NAMALWA (cell line): ENCODE results near the gene FAM149B1.
A peak's percentile ranks its signal among the peaks of the same experiment; 100 is the strongest.
"Not testable (repeated sequence)": the region's sequence is repeated elsewhere in the genome, so short reads cannot be mapped to it uniquely, and the experiment has no call there.

Source experiments
- DNase-seq: peaks from one replicate; pipeline ENCODE4 v3.0.0-alpha.2; 2015; ENCODE audit warnings: low spot score

FAM149B1 gene

DNA sequence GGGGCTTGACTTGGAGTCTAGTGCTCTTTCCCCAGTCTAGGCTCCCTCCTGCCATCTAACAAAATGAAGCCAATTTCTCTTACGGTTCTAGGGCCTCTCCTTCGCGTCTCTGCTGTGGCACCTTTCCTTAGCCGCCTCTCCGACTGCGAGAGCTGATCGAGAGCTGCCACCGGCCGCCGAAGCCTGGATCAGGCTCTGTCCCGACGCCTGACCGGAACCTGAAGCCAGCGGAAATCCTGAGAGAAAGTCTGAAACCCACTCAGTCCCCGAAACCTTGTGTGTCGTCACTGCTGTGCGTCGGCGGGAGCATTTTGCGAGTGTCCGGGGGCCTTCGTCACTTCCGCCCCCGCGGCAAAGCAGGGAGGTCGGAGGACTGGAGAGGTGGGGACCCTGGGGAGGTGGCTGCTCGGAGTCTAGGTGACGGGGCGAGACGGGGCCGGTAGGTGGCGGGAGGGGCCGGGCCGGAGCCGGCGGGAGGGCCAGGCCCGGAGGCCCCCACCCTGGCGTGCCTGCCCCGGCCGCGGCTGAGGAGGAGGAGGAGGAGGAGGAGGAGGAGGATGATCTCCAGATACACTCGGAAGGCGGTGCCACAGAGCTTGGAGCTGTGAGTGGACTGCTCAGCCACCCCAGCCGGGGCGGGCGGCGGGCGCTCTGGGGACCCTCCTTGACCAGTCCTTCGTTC lies at the start of gene FAM149B1, which contains the start of gene ECD:
Gene FAM149B1 (plus strand): TSS at position 337 of the 682 bp plus-strand sequence. CDS start 221 bp downstream, at position 558.
Gene ECD (minus strand): TSS at position 226 of the 682 bp plus-strand sequence. CDS start 4,071 bp downstream, outside the sequence.
- peak; percentile 93 for DNase-seq

DNA sequence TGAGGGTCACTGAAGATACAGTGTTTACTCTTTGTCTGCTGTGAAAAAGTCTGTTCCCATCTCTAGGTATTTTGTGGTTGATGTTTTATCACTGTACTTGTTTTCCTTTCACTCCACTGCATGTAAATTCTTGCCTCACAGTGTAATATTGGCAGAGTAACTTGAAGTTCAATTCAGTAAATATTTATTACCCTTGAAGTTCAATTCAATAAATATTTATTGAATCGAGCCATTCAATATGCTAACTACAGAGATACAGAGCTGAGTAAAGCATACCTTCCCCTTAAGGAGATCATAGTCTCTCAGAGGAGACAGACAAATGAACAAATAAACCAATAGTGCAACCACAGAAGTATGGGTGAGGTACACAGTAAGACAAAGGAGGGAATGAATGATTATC lies 48.5 kb upstream of the FAM149B1 start:
- DNase-seq, result no peak

DNA sequence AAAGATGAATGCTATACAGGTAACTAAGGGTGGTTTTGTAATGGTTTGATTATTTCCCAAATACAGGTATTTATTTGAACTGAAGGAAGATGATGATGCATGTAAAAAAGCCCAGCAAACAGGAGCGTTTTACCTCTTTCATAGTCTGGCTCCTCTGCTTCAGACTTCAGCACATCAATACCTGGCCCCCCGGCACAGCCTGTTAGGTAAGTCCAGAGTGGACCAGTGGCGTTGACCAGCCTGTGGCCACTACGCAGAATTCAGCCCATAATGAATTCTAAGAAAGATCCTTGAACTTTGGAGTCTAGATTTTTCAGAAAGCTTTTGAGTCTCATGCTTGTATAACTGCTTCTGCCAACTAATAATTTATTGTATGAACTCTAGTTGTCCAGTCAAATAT lies 48.0 kb upstream of the FAM149B1 start:
- DNase-seq, result no peak

DNA sequence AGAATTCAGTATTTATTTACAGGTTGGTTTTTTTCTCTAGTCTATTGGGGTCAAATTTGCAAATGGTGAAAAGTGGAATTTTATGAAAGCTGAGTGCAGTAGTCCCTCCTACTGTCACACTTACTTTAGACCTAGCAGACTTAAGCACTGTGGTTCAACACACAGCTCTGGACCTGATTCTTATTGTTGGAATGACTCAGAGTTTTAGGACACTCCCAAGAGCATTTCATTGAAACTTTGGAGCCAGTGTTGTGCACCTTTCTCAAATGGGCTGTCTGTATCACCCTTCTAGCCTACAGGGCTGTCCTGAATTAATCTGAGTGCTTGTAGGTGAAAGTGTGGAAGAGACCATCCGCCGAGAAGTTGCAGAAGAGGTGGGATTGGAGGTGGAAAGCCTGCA lies 41.6 kb upstream of the FAM149B1 start:
- DNase-seq, result no peak

DNA sequence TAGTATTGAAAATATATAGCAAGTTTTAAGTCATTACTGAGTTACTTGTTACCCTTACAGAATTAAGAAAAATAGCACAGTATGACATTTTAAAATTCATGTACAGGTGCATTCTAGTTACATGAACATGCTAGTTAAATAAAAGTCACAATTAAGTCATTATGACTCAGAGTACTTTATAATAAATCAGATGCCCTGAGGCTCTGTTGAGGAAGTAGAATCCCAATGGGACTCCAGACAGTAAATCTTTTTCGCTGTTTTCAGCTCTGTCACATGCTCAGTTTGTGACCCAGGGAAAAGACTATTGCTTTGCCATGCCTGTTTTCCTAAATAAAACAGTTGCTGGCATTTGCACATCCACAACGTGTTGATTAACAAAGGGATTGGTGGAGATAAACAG lies 36.6 kb upstream of the FAM149B1 start:
- no peak for DNase-seq

DNA sequence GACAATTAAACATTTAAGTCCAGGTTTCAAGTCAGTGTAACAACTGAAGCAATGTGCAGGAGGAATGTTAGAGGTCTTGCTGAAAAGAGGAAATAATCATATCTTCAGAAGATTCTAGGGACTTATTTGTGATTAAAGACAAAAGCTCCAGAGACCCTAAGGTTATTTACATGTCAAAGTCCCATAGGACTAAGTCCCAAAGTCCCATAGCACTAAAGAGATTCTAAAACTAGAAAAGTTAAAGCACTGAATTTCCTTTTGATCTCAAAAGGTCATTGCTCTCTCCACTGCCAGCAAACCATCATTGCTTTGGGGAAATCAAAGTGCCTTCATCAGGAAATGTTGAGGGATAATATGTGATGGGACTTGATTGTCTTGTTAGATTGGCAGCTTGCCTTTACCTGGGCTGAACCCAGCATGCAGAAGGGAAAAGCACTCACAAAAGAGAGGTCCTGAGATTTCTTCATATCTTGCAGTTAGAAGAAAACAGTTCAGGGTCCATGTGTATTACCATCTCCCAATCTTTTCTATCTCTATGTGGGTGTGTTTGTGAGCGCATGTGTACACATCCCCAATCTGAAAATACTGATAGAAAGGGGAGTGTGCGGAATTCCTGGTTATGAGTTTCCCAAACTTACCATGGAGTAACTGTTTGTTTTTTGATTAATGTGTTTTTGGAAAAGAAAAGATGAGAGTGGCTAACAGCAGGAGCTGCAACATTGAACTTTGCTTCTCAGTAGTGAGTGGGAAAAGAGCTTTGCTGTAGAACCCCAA lies 35.8 kb upstream of the FAM149B1 start:
- DNase-seq, result no peak

DNA sequence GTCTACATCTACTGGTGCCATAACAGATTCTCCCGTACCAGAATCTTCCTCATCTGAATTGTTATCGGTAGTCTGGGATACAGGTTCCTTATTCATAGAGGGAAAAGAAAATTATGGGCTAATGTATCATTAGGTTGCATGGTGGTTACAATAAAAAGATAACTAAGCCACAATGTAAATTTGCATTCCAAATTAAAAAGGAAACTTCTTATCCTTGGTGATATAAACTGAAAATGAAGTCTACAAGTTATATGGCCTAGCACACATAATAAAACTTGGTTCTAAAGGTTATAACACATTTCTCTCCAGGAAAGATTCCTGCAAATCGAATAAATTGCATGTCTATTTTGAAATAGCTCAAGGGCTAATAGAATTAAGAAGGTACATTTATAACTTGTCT lies 33.2 kb upstream of the FAM149B1 start:
- DNase-seq, result no peak

DNA sequence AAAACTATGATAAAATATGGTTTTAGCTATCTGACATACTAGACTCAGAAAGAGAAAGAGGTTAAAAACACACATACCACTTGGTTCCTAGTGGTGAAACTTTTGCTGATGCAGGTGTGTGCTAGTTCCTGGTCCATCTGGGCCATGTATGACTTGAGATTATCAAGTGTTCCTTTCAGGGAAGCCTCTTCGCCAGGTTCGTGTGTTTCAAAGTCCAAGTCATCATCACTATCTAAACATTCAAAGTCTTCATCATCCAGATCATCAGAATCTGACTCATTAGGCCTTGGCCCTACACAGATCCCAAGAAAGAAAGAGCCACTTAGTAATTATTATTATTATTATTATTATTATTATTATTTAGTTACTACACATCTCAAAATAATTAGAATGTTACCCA lies 31.3 kb upstream of the FAM149B1 start:
- DNase-seq, result no peak

DNA sequence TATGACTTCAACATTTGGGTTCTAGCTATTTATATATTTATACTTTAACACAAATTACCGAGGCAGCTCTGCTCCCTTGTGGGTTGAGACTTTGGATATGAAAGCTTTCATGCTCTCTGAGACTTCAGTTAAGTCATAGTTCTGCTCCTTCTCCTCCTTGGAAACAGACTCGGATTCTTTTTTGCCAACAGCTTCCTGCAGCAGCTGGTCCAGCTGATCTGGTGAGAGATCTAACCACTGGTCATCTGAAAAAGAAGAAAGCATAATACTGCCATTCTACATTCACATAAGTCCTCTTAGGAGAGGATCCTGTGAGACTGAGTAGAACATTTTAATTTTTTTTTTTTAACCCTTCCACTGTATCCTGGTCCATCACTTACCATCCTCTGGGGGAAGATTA lies 28.7 kb upstream of the FAM149B1 start:
- no peak for DNase-seq

DNA sequence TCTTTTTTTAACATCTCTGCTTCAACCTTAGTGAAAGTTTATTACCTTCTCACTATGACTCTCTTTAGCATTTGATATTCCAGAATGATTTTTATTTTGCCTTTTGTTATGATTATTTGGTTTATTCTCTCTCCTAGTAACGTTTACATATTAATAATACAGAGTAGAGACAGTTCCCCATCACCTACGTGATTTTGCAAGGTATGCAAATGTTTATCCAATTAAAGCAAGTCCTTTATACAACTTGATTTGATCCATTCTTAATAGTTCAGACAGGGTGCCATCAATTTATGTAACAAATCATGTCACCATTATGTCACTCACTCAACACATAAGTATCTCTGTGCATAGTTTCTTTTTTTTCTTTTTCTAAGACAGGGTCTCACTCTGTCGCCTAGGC lies 26.3 kb upstream of the FAM149B1 start:
- DNase-seq, result no peak

DNA sequence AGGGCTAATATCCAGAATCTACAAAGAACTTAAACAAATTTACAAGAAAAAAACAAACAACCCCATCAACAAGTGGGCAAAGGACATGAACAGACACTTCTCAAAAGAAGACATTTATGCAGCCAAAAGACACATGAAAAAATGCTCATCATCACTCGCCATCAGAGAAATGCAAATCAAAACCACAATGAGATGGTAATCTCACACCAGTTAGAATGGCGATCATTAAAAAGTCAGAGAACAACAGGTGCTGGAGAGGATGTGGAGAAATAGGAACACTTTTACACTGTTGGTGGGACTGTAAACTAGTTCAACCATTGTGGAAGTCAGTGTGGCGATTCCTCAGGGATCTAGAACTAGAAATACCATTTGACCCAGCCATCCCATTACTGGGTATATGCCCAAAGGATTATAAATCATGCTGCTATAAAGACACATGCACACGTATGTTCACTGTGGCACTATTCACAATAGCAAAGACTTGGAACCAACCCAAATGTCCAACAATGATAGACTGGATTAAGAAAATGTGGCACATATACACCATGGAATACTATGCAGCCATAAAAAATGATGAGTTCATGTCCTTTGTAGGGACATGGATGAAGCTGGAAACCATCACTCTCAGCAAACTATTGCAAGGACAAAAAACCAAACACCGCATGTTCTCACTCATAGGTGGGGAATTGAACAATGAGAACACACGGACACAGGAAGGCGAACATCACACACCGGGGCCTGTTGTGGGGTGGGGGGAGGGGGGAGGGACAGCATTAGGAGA lies 17.1 kb upstream of the FAM149B1 start:
- not testable (repeated sequence) for DNase-seq

DNA sequence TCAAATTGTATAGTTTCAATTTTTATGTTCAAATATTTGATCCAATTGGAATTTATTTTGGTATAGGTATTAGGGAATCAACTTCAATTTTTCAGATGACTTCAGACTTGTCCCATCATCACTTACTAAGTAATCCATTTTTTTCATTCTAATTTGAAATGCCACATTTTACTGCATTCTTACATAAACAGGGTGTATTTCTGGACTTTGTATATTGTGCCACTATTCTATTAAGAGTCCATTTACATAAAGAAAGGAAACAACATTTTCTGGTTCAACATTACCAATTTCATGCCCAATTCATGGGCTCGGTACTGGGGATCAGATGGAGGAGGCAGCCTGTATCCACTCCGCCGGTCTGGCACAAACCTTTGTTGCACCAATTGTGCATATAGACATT lies 15.9 kb upstream of the FAM149B1 start:
- DNase-seq, result no peak

DNA sequence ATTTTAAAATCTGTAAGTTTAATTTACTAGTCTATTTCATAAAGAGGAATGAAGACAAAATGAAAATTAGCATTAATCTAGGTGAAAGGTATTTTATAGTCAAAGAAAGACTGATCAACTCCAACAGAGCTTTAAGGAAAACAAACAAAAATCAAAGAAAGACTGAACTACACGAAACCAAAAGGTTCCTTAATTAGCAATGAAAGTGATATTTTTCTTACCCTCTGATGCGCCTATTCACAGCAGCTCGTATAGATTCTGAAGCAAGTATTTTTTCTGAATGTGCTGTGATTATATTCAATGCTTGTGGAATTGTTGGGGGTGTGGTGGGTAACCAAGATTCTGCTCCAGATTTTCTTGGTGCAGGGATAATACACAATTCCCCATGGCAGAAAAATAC lies 11.9 kb upstream of the FAM149B1 start:
- DNase-seq, result no peak

DNA sequence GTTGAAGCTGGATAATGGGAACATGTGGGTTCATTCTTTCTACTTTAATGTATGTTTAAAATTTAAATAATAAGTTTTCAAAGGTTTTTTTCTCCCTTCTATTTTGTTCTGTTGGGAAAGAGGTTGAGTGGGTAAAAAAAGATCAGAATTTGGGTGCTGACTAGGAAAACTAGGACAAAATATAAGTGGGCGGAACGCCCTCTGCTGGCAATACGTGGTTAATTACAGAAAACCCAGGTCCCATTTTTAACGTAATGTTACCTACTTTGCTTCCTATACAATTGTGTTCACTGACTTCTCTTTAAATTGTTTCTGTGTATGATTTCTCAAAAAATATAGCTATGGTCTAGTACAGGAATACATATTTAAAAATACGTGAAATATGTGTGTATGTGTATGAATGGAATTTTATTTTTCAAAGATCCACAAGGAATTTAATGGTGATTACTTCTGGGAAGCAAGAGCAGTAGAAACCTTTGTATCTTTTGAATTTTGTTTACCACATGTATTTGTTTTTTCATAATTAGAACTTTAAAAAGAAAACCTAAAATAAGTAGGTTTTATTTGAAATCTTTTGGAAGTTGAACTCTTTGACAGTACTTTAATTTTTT lies 8.8 kb upstream of the FAM149B1 start:
- peak; percentile 56 for DNase-seq

DNA sequence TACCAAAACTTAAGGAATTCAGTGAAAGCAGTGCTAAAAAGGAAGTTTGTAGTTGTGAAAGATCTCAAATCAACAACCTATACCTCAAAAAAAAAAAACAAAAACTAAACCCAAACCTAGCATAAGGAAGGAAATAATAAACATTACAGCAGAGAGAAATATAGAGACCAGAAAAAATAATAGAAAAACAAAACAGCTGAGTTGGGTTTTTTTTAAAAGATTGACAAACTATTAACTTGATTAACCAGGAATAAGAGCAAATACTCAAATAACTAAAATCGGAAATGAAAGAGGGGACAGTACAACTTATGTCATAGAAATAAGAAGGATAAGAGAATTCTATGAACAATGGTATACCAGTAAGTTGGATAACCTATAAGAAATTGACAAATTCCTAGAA lies 6.8 kb upstream of the FAM149B1 start:
- no peak for DNase-seq

DNA sequence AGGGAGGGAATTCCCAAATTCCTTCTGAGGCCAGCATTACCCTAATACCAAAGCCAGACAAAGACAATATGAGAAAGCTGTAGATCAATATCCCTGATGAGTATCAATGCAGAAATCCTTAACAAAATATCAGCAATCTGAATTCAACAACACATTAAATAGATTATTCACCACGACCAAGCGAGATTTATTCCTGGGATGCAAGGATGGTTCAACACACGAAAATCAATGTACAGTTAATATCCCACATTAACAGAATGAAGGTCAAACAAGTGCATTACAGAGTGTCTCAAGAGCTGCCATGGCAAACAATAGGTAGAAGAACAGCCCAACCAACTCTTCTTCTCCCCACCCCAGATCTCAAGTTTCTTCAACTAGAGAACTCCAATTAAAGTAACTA lies 6.3 kb upstream of the FAM149B1 start:
- DNase-seq, result no peak

DNA sequence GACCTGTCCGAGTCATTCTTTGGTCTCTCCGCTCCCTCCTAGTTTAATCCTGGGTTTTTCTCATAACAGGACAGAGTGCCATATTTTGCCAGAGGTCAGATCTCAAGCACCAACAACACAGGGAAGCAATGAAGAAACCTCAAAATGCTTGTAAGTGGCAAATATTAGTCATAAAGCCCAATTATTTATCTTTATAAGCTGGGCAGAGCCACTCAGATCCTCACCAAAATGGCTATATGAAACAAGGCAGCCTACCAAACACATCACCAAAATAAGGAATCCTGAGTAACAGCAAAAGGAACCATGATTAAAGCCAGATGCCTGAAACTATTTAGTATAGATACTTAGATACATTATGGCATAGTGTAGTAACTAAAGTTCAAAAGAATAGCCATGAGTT lies 4.8 kb upstream of the FAM149B1 start:
- DNase-seq, result no peak

DNA sequence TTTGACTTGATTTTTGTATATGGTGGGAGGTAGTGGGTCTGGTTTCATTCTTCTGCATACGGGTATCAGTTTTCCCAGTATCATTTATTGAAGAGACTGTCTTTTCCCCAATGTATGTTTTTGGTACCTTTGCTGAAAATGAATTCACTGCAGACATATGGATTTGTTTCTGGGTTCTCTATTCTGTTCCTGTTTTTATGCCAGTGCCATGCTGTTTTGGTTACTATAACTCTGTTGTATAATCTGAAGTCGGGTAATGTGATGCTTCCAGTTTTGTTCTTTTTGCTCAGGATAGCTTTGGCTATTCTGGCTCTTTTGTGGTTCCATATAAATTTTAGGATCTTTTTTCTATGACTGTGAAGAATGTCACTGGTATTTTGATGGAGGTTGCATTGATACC lies 947 bp upstream of the FAM149B1 start:
- no peak for DNase-seq

DNA sequence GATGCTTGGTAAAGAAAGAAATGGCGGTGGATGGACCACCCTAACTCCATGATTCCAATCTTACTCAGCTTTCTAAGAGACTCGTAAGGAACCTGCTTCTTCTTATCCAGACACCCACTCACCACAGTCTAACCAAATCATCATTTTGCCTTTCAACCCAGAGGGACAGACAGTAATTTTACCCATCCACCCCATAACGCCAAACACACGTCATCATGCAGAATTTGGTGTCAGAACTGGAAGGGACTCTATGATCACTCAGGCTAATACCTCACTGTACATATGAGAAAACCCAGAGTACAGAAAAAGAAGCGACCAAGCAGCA lies 499 bp upstream of the FAM149B1 start:
- DNase-seq, result no peak

DNA sequence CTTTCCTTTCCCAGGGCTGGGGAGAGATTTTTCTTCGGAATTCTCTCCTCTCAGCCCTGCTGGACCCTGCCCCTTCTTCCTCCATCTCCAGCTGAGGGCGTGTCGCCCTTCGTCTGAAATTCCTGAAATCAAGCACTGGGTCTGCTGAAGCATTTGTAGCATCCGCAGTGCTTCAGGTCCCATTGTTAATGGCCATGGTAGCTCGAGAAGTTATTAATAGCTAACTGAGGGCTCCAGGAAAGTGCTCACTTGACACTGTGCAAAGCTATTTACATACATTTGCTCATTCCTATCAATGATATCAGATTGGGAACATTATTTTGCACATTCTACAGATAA lies 515 bp downstream of the FAM149B1 start:
- peak; percentile 30 for DNase-seq

DNA sequence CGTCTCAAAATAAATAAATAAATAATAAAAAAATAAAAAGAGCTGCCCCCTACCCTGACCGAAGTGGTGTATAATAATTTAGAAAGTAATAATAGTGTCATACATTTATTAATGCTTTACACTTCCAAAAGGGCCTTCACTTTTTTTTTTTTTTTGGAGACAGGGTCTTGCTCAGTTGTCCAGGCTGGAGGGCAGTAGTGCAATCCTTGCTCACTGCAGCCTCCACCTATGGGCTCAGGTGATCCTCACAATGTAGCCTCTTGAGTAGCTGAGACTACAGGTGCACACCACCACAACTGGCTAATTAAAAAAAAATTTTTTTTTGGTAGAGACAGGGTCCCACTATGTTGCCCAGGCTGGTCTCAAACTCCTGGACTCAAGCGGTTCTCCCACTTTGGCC lies 1.4 kb downstream of the FAM149B1 start:
- DNase-seq, result no peak

DNA sequence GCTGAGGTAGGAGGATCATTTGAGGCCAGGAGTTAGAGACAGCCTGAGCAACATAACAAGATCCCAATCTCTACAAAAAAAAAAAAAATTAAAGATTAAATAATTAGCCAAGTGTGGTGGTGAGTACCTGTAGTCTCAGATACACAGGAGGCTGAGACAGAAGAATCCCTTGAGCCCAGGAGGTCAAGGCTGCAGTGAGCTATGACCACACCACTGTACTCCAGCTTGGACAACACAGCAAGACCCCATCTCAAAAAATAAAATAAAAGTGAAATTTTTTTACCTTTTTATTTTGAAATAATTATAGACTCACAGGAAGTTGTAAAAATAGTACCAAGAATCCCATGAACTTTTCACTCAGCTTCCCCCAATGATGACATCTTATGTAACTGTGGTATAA lies 4.9 kb downstream of the FAM149B1 start:
- no peak for DNase-seq
